Pulmonary artery endothelial cell (primary cell): ENCODE results near the gene ENSA. TPM values are rescaled to one million over a fixed set of nuclear protein-coding genes. Genes with fewer than 3 reads are reported as not detected.

Source experiments
- total RNA-seq: library from RNA; depleted of rRNA; stranded (reverse); fragments of >200 nt; gene quantifications from 2 replicates; pipeline ENCODE4 v1.2.3, GENCODE V29; 2014

The ENSA gene
- total RNA-seq, 1 donor from 2014 or later: 109 TPM

Other genes with a start within 250 kb of the ENSA start
- 14.4 and 36.2 TPM in 2 replicates for gene TARS2, start 142.2 kb downstream of the ENSA start, total RNA-seq
- gene ECM1, start 121.5 kb downstream of the ENSA start, total RNA-seq: 0.35 and 0.46 TPM in 2 replicates
- 0.20 TPM in 1 of 2 replicates, not detected in the other for gene FALEC, start 113.9 kb downstream of the ENSA start, total RNA-seq
- 0.20 and 0.46 TPM in 2 replicates for gene ADAMTSL4, start 80.2 kb downstream of the ENSA start, total RNA-seq
- 227 and 323 TPM in 2 replicates for gene MCL1, start 50.0 kb downstream of the ENSA start, total RNA-seq
- gene GOLPH3L, start 67.5 kb upstream of the ENSA start, total RNA-seq: 16.6 and 25.1 TPM in 2 replicates
- gene HORMAD1, start 91.3 kb upstream of the ENSA start, total RNA-seq: 0.04 TPM in 1 of 2 replicates, not detected in the other
- gene CTSS, start 136.2 kb upstream of the ENSA start, total RNA-seq: 31.1 and 33.7 TPM in 2 replicates
- 20.5 and 194 TPM in 2 replicates for gene CTSK, start 178.6 kb upstream of the ENSA start, total RNA-seq
- 17.2 and 36.6 TPM in 2 replicates for gene ARNT, start 247.0 kb upstream of the ENSA start, total RNA-seq